ENCODE measurements around the gene GNL1.

Gene GNL1

DNA sequence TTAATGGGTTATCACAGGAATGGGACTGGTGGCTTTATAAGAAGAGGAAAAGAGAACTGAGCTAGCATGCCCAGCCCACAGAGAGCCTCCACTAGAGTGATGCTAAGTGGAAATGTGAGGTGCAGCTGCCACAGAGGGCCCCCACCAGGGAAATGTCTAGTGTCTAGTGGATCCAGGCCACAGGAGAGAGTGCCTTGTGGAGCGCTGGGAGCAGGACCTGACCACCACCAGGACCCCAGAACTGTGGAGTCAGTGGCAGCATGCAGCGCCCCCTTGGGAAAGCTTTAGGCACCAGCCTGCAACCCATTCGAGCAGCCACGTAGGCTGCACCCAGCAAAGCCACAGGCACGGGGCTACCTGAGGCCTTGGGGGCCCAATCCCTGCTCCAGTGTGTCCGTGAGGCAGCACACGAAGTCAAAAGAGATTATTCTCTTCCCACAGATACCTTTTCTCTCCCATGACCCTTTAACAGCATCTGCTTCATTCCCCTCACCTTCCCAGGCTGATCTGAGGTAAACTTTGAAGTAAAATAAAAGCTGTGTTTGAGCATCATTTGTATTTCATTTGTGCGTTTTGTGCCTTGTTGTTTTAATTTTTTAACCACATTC, 62.5 kb downstream of the GNL1 start:
- DNase-seq, result no peak

DNA sequence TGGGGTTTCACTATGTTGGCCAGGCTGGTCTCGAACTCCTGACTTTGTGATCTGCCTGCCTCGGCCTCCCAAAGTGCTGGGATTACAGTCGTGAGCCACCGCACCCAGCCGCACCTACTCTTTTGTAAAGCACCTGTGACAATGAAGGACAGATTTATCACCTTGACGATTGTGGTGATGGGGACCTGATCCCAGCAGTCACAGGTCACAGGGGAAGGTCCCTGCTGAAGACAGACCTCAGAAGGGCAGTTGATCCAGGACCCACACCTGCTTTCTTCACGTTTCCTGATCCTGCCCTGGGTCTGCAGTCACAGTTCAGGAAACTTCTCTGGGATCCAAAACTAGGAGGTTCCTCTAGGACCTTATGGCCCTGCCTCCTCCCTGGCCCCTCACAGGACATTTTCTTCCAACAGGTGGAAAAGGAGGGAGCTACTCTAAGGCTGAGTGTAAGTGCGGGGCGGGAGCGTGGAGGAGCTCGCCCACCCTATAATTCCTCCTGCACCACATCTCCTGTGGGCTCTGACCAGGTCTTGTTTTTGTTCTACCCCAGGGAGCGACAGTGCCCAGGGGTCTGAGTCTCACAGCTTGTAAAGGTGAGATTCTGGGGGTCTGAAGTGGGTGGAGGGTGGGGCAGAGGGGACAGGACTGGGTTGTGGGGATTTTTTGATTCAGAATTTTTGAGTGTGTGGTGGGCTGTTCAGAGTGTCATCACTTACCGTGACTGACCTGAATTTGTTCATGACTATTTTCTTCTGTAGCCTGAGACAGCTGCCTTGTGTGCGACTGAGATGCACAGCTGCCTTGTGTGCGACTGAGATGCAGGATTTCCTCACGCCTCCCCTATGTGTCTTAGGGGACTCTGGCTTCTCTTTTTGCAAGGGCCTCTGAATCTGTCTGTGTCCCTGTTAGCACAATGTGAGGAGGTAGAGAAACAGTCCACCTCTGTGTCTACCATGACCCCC, 64.0 kb downstream of the GNL1 start:
- DNase-seq, result no peak

Data from activated CD4-positive, alpha-beta T cell treated with anti-CD3 and anti-CD28 coated beads, Interleukin-10, Interleukin-2, amounts not matched to agents 100 ng/mL and 50 ng/mL, durations not matched to agents 16 hours and 8 hours (primary cell).